ENCODE data around the gene FBXL3. TPM values are rescaled to one million over a fixed set of nuclear protein-coding genes. Genes with fewer than 3 reads are reported as not detected.

The FBXL3 gene
- polyA plus RNA-seq, 2 of the 4 experiments (the other 2 are of a cell fraction): 17.8 to 24.0 TPM

- TF ChIP-seq REST (IDR thresholded peaks at IDR 0.05): no peak
- TF ChIP-seq MAFK (IDR thresholded peaks at IDR 0.05; ENCODE audit: partially characterized antibody): no peak
- TF ChIP-seq KDM1A (IDR thresholded peaks at IDR 0.05; ENCODE audit: low read depth): no peak
- no peak for TF ChIP-seq ATOH8 (CRISPR knock-in tag; IDR thresholded peaks at IDR 0.05; ENCODE audit: low read depth)
- TF ChIP-seq SREBF2 (IDR thresholded peaks at IDR 0.05): no peak
- no peak for TF ChIP-seq SMC3 (IDR thresholded peaks at IDR 0.05)
Measured at GRCh38 chr13:77028202-77028601, 1.2 kb upstream of the FBXL3 start (continued).

GRCh38 chr13:77026255-77026860 is 601 bp downstream of the FBXL3 start:
- DNase-seq (ENCODE audit: low read depth in 1 of 2, low spot score in 1 of 2) (peak; percentile 15 to 66), ATAC-seq (peak; percentile 79 to 84), FAIRE-seq (no peak)
- Histone ChIP-seq H3K9me3 (no peaks in the 10 kb centered on the region), H3K4me1 (peaks cover 29% of the 10 kb centered on the region), H3K27ac (peak overlapping the region; percentile 95 to 100), H3K4me2 (peak overlapping the region; percentile 91), H3K4me3 (peak overlapping the region; percentile 83)
- CTCF ChIA-PET: interaction anchor here (1.1 to 2.0 kb wide), 2 partner anchors 12 to 24 kb away, joined by 3 to 6 read pairs; no protein-coding TSS in a partner anchor
- no peak for TF ChIP-seq ESRRA (IDR thresholded peaks at IDR 0.05; ENCODE audit: borderline replicate concordance, low read length)
- peak; percentile 24; the same call in 1 of the 2 replicates for TF ChIP-seq MAX (IDR thresholded peaks at IDR 0.05)
- 0% methylated on average over 7 of the region's 62 CpGs for WGBS (ENCODE audit: missing lambda C conversion rate)
- POLR2A ChIA-PET: interaction anchor here (0.6 to 2.1 kb wide), 5 partner anchors 9 to 452 kb away, joined by 3 to 10 read pairs (median 4); partner anchors contain the start of gene CLN5

GRCh38 chr13:77022341-77022740 is 4.6 kb downstream of the FBXL3 start:
- 77% methylated on average over 3 of the region's 3 CpGs for WGBS (ENCODE audit: missing lambda C conversion rate)
- no peak for ATAC-seq
- CTCF ChIA-PET: no interaction called here

More at GRCh38 chr13:77022341-77022740, 4.6 kb downstream of the FBXL3 start:
- Histone ChIP-seq H3K27ac (no peak overlapping the region), H3K4me1 (peaks cover 20% of the 10 kb centered on the region), H3K4me2 (peak overlapping the region; percentile 33; the same call in 1 of the 3 replicates), H3K9me3 (no peaks in the 10 kb centered on the region), H3K4me3 (no peak overlapping the region)
- FAIRE-seq: no peak
- POLR2A ChIA-PET: no interaction called here
- no peak for DNase-seq (ENCODE audit: low read depth in 1 of 2, low spot score in 1 of 2)
- TF ChIP-seq ELK1 (IDR thresholded peaks at IDR 0.05; ENCODE audit: low read depth, low read length) (no peak), JUNB (IDR thresholded peaks at IDR 0.05) (no peak), CBX8 (IDR thresholded peaks at IDR 0.05) (no peak), HOXB5 (CRISPR knock-in tag; IDR thresholded peaks at IDR 0.05) (no peak), SMC3 (IDR thresholded peaks at IDR 0.05) (no peak), NR3C1 (IDR thresholded peaks at IDR 0.05) (no peak), HEYL (CRISPR knock-in tag; IDR thresholded peaks at IDR 0.05) (no peak), JUN (IDR thresholded peaks at IDR 0.05) (no peak), REST (IDR thresholded peaks at IDR 0.05) (no peak), ZFP36 (IDR thresholded peaks at IDR 0.05; ENCODE audit: borderline replicate concordance, partially characterized antibody) (no peak), MAZ (IDR thresholded peaks at IDR 0.05; ENCODE audit: borderline replicate concordance, low read depth, low read length) (no peak), KDM5A (IDR thresholded peaks at IDR 0.05) (no peak), HDAC2 (IDR thresholded peaks at IDR 0.05) (no peak), BHLHE40 (IDR thresholded peaks at IDR 0.05; ENCODE audit: low read depth, low read length) (no peak), RAD21 (conservative IDR thresholded peaks at IDR 0.05 in 1 of 2, IDR thresholded peaks at IDR 0.05 in 1 of 2) (no peak), ESRRA (IDR thresholded peaks at IDR 0.05; ENCODE audit: borderline replicate concordance, low read length) (no peak), MYC (IDR thresholded peaks at IDR 0.05; ENCODE audit: borderline replicate concordance, low read length) (no peak), FOSB (CRISPR knock-in tag; IDR thresholded peaks at IDR 0.05) (no peak), FOSL2 (IDR thresholded peaks at IDR 0.05) (no peak), FOSL2 (CRISPR knock-in tag; IDR thresholded peaks at IDR 0.05) (no peak)
